Adrenal gland (tissue), 12 donors: ENCODE measurements around the gene C12orf56. TPM values are rescaled to one million over a fixed set of nuclear protein-coding genes. Genes with fewer than 3 reads are reported as not detected.

ENCODE experiments used
- DNase-seq, 7 donors: peaks; one replicate each; pipeline ENCODE4 v3.0.0-alpha.2; 2019 to 2020
- H3K27ac ChIP-seq, 5 donors: fragments of 200-600 bp; sonication (generic) in 4 of 5; 1 replicate in 3 of 5; 2 replicates in 2 of 5; pipeline versions ENCODE4 v1.5.1 to v1.8.0; 2016 to 2020; ENCODE audit warnings: mild to moderate bottlenecking in 1 of 5
- H3K27me3 ChIP-seq: fragments of 200-600 bp; 2 replicates; pipeline ENCODE4 v1.8.0; 2021
- H3K36me3 ChIP-seq, 2 donors: fragments of 200-600 bp; replicated peaks in 1 of 2; 1 replicate in 1 of 2; 2 replicates in 1 of 2; pipeline versions ENCODE4 v1.5.1 to v1.8.0; 2018 to 2022
- H3K4me1 ChIP-seq, 2 donors: fragments of 200-600 bp; replicated peaks in 1 of 2; 1 replicate in 1 of 2; 2 replicates in 1 of 2; pipeline versions ENCODE4 v1.5.1 to v1.8.0; 2018 to 2021
- H3K4me3 ChIP-seq, 4 donors: fragments of 200-600 bp; sonication (generic) in 3 of 4; one replicate each; pipeline ENCODE4 v1.5.1; 2016 to 2018
- H3K9me3 ChIP-seq, 3 donors: fragments of 200-600 bp; sonication (generic) in 1 of 3; replicated peaks in 1 of 3; 1 replicate in 2 of 3; 2 replicates in 1 of 3; pipeline versions ENCODE4 v1.5.1 to v1.8.0; 2016 to 2021
- CTCF ChIP-seq, 6 experiments: fragments of 450-650 bp in 4 of 6; fragments of 200-600 bp in 2 of 6; sonication (generic) in 1 of 6; IDR thresholded peaks; 1 replicate in 5 of 6; 2 replicates in 1 of 6; pipeline versions ENCODE4 v1.5.1 to v1.8.0; 2016 to 2021; ENCODE audit warnings: antibody characterized with exemption in 6 of 6, mild to moderate bottlenecking in 2 of 6, moderate library complexity in 1 of 6
- POLR2A ChIP-seq, 2 donors: fragments of 450-650 bp; IDR thresholded peaks; one replicate each; pipeline ENCODE4 v1.6.1; 2017; ENCODE audit warnings: antibody characterized with exemption in 2 of 2, mild to moderate bottlenecking in 2 of 2, moderate library complexity in 1 of 2
- WGBS, 4 donors: extraction: QIAGEN DNeasy Blood & Tissue Kit in 2 of 4; methylation state at CpG; one replicate each; pipeline versions ENCODE4 v1.1.5 to v1.1.7; 2013 to 2017; 5-methylcytosine and 5-hydroxymethylcytosine counted together
- intact Hi-C, 2 donors: fragments of 100-400 bp; cut with DNase I; formaldehyde crosslinking; loops; one replicate each; pipeline versions ENCODE4 v1.14.1 to v1.15.0; 2022 to 2023
- polyA plus RNA-seq, 3 donors: library from polyadenylated mRNA; stranded (reverse); fragments of 200-250 nt in 2 of 3; fragments of 350-450 nt in 1 of 3; fragmentation: Illumina TruSeq in 1 of 3; extraction: RNeasy Lipid Tissue Mini Kit (QIAGEN cat#74804) in 1 of 3; gene quantifications; one replicate each; pipeline ENCODE4 v1.2.3, GENCODE V29; 2013 to 2014
- total RNA-seq, 9 donors: library from RNA; depleted of rRNA in 4 of 9; stranded (reverse); fragments of >200 nt in 4 of 9; fragments of 120-200 nt in 1 of 9; fragmentation: NEBNext Ultra II Directional in 1 of 9; extraction: Animal tissue kit (Norgen Biotek cat#: 25700) in 1 of 9; gene quantifications; one replicate each; pipeline versions ENCODE4 v1.1.0 to v1.2.4, GENCODE V29; 2013 to 2023
- donor health status: healthy with polysubstance abuse.
- donor health status: Bipolar disorder and iron deficiency.
- donor health status: DM: yes; HTN: yes; CAD: no.
- donor health status: DM: no; HTN: no; CAD: no.
- donor health status: DM: no; HTN: no; CAD: no.
- donor health status: DM: yes; HTN: yes; CAD: no.

Gene C12orf56
- total and polyA plus RNA-seq, 12 donors = 0.07 to 0.11 TPM; not detected in 10

- intact Hi-C loops = no loop called here
- Histone ChIP-seq H3K27me3 (no peaks in the 10 kb centered on the region), H3K4me1 (peaks cover 7 to 23% of the 10 kb centered on the region in 2 donors), H3K9me3 (no peaks in the 10 kb centered on the region), H3K36me3 (peaks cover 0 to 26% of the 10 kb centered on the region in 2 donors), H3K27ac (no peak overlapping the region), H3K4me3 (no peak overlapping the region)
- DNase-seq = no peak
- TF ChIP-seq CTCF (IDR thresholded peaks at IDR 0.05) = no peak
- no peak for TF ChIP-seq POLR2A (IDR thresholded peaks at IDR 0.05)
- WGBS, 4 donors = 81 to 87% (median 84%) methylated on average over 9 of the region's 9 CpGs
Observed at GRCh38 chr12:64407342-64408223, 17.0 kb upstream of the C12orf56 start.

- Histone ChIP-seq H3K9me3 (no peaks in the 10 kb centered on the region), H3K36me3 (no peaks in the 10 kb centered on the region), H3K27ac (peak overlapping the region; percentile 68 to 99 (median 96)), H3K4me1 (peaks cover 12 to 25% of the 10 kb centered on the region in 2 donors), H3K27me3 (no peaks in the 10 kb centered on the region), H3K4me3 (peak overlapping the region; percentile 26 to 96 (median 79))
- peak in 6 of 7 donors; percentile 63 to 73 (median 70) for DNase-seq
- intact Hi-C loops = no loop called here
- peak; percentile 81 to 84 for TF ChIP-seq POLR2A (IDR thresholded peaks at IDR 0.05)
- no peak for TF ChIP-seq CTCF (IDR thresholded peaks at IDR 0.05)
- WGBS, 4 donors = 0 to 2% (median 1%) methylated on average over 10 to 78 of the region's 78 CpGs
Observed at GRCh38 chr12:64404470-64405256, 14.1 kb upstream of the C12orf56 start.

- H3K27ac ChIP-seq = peak within 1 kb of the TSS; percentile 79 to 99 (median 96)
- no peaks in the 10 kb centered on the region for H3K9me3 ChIP-seq
- peak in 1 of 2 donors; percentile 81 for TF ChIP-seq POLR2A (IDR thresholded peaks at IDR 0.05)
- no peak for TF ChIP-seq CTCF (IDR thresholded peaks at IDR 0.05)
- peaks cover 12 to 26% of the 10 kb centered on the region in 2 donors for H3K4me1 ChIP-seq
- no peaks in the 10 kb centered on the region for H3K27me3 ChIP-seq
- no peaks in the 10 kb centered on the region for H3K36me3 ChIP-seq
- WGBS, 4 donors = 12 to 30% (median 21%) methylated on average over 20 to 60 of the region's 60 CpGs
- peak; percentile 94 to 97 (median 96) for DNase-seq
- intact Hi-C loops = no loop called here
- peak within 1 kb of the TSS; percentile 26 to 96 (median 79) for H3K4me3 ChIP-seq
Observed at GRCh38 chr12:64403707-64404469, 13.3 kb upstream of the C12orf56 start, which contains the start of gene XPOT. Gene XPOT, plus strand, starts transcription at chr12:64404392. Its CDS starts 5,644 bp downstream, at chr12:64410036.
